HepG2 (cell line): Measurements from ENCODE around the gene CAMTA2. TPM values are rescaled to one million over a fixed set of nuclear protein-coding genes. Genes with fewer than 3 reads are reported as not detected.

Source experiments
- ARHGAP35 ChIP-seq: sonication (generic); formaldehyde crosslinking; IDR thresholded peaks from 2 replicates; pipeline ENCODE4 v1.9.0; 2022; ENCODE audit warnings: mild to moderate bottlenecking, inconsistent platforms, moderate library complexity, missing genetic modification reagents, borderline replicate concordance
- BCL3 ChIP-seq: sonication (generic); formaldehyde crosslinking; IDR thresholded peaks from 2 replicates; pipeline ENCODE4 v1.5.1; 2020; ENCODE audit warnings: mild to moderate bottlenecking, missing genetic modification reagents, moderate library complexity
- CEBPB ChIP-seq: IDR thresholded peaks from 2 replicates; pipeline ENCODE4 v1.6.1; 2011; ENCODE audit warnings: low read depth, low read length, improper control_type of control experiment, borderline replicate concordance
- DDIT3 ChIP-seq: sonication (generic); formaldehyde crosslinking; IDR thresholded peaks from 2 replicates; pipeline ENCODE4 v1.4.0; 2020; ENCODE audit warnings: mild to moderate bottlenecking, missing genetic modification reagents
- DMTF1 ChIP-seq: sonication (generic); formaldehyde crosslinking; IDR thresholded peaks from 2 replicates; pipeline ENCODE4 v1.4.0; 2020; ENCODE audit warnings: mild to moderate bottlenecking, missing genetic modification reagents
- ELF3 ChIP-seq: IDR thresholded peaks from 2 replicates; pipeline ENCODE4 v1.6.1; 2016; ENCODE audit warnings: missing genetic modification reagents, missing compliant biosample characterization
- GPBP1L1 ChIP-seq: sonication (generic); formaldehyde crosslinking; IDR thresholded peaks from 2 replicates; pipeline ENCODE4 v1.5.0; 2020; ENCODE audit warnings: mild to moderate bottlenecking, missing genetic modification reagents
- HDAC2 ChIP-seq: sonication (generic); formaldehyde crosslinking; IDR thresholded peaks from 2 replicates; pipeline ENCODE4 v1.4.0; 2020; ENCODE audit warnings: missing genetic modification reagents
- MBD4 ChIP-seq: IDR thresholded peaks from 2 replicates; pipeline ENCODE4 v1.6.1; 2012; ENCODE audit warnings: low read length, inconsistent platforms, borderline replicate concordance
- MEIS2 ChIP-seq: sonication (generic); formaldehyde crosslinking; IDR thresholded peaks from 2 replicates; pipeline ENCODE4 v1.9.0; 2021; ENCODE audit warnings: mild to moderate bottlenecking, missing genetic modification reagents
- MIXL1 ChIP-seq: IDR thresholded peaks from 2 replicates; pipeline ENCODE4 v1.6.1; 2016
- NAIF1 ChIP-seq: sonication (generic); formaldehyde crosslinking; IDR thresholded peaks from 2 replicates; pipeline ENCODE4 v1.5.0; 2020; ENCODE audit warnings: mild to moderate bottlenecking, missing genetic modification reagents, borderline replicate concordance
- POGZ ChIP-seq: sonication (generic); formaldehyde crosslinking; IDR thresholded peaks from 2 replicates; pipeline ENCODE4 v1.4.0; 2020; ENCODE audit warnings: mild to moderate bottlenecking, missing genetic modification reagents
- PRPF4 ChIP-seq: fragments of 200-400 bp; formaldehyde crosslinking; IDR thresholded peaks from 2 replicates; pipeline ENCODE4 v1.6.1; 2016; ENCODE audit warnings: low read length, low read depth; ENCODE audit not compliant: poor library complexity, severe bottlenecking
- SETDB1 ChIP-seq: sonication (generic); formaldehyde crosslinking; IDR thresholded peaks from 2 replicates; pipeline ENCODE4 v1.5.1; 2020; ENCODE audit warnings: missing genetic modification reagents, mild to moderate bottlenecking, borderline replicate concordance
- SP140L ChIP-seq: sonication (generic); formaldehyde crosslinking; IDR thresholded peaks from 2 replicates; pipeline ENCODE4 v1.4.0; 2020; ENCODE audit warnings: missing genetic modification reagents, borderline replicate concordance
- TGIF2 ChIP-seq: IDR thresholded peaks from 2 replicates; pipeline ENCODE4 v1.6.1; 2016; ENCODE audit warnings: control low read depth, missing compliant biosample characterization
- ZBTB33 ChIP-seq: sonication (generic); formaldehyde crosslinking; IDR thresholded peaks from 2 replicates; pipeline ENCODE4 v1.4.0; 2020; ENCODE audit warnings: missing genetic modification reagents
- ZMYM3 ChIP-seq: sonication (generic); formaldehyde crosslinking; IDR thresholded peaks from 2 replicates; pipeline ENCODE4 v1.5.1; 2020; ENCODE audit warnings: mild to moderate bottlenecking, missing genetic modification reagents
- ZNF496 ChIP-seq: sonication (generic); formaldehyde crosslinking; IDR thresholded peaks from 2 replicates; pipeline ENCODE4 v1.8.1; 2023; ENCODE audit warnings: mild to moderate bottlenecking, moderate library complexity, missing genetic modification reagents; ENCODE audit not compliant: insufficient replicate concordance
- ZNF572 ChIP-seq: sonication (generic); formaldehyde crosslinking; IDR thresholded peaks from 2 replicates; pipeline ENCODE4 v1.5.1; 2020; ENCODE audit warnings: mild to moderate bottlenecking, missing genetic modification reagents
- ZSCAN21 ChIP-seq: sonication (generic); formaldehyde crosslinking; IDR thresholded peaks from 2 replicates; pipeline ENCODE4 v1.8.0; 2022; ENCODE audit warnings: mild to moderate bottlenecking, missing genetic modification reagents, moderate library complexity, borderline replicate concordance
- ZSCAN25 ChIP-seq: sonication (generic); formaldehyde crosslinking; IDR thresholded peaks from 2 replicates; pipeline ENCODE4 v1.8.0; 2022; ENCODE audit warnings: mild to moderate bottlenecking, missing genetic modification reagents
- polyA plus RNA-seq, 8 experiments: library from polyadenylated mRNA; depleted of rRNA in 3 of 8; stranded (reverse) in 7 of 8; unstranded in 1 of 8; fragments of >200 nt; fragmentation: Illumina TruSeq in 4 of 8; extraction: Trizol in 4 of 8; gene quantifications; 2 replicates each; pipeline versions ENCODE4 v1.2.1 to v1.2.3, GENCODE V29; 2011 to 2016; ENCODE audit warnings: low read depth in 4 of 8, missing spikeins in 1 of 8, mixed read lengths in 1 of 8; ENCODE audit not compliant: insufficient read depth in 1 of 8
- total RNA-seq, 5 experiments: library from RNA; depleted of rRNA; stranded (reverse); fragments of >200 nt; fragmentation: Illumina TruSeq; extraction: Trizol; gene quantifications; 2 replicates each; pipeline ENCODE4 v1.2.3, GENCODE V29; 2016; ENCODE audit warnings: low read depth in 1 of 5

The CAMTA2 gene
- total and polyA plus RNA-seq, 2 of the 13 experiments (the other 11 are each of a cell fraction or from before 2014, with no cell fraction given), result 4.1 to 7.1 TPM

GRCh38 chr17:4966844-4967538 is 20.5 kb downstream of the CAMTA2 start (continued):
- TF ChIP-seq ZSCAN25 (CRISPR knock-in tag) (peak; percentile 46; the same call in 1 of the 2 replicates), ZNF572 (CRISPR knock-in tag) (0 out of 2 replicates have a peak, but pooled peaks have one; percentile 42), BCL3 (peak; percentile 75), SETDB1 (CRISPR knock-in tag) (no peak), ZBTB33 (CRISPR knock-in tag) (0 out of 2 replicates have a peak, but pooled peaks have one; percentile 8), ELF3 (no peak), PRPF4 (no peak), DMTF1 (no peak), MEIS2 (peak; percentile 13), MIXL1 (peak; percentile 35; the same call in 1 of the 2 replicates), SP140L (CRISPR knock-in tag) (no peak), DDIT3 (CRISPR knock-in tag) (no peak), HDAC2 (CRISPR knock-in tag) (peak; percentile 41; the same call in 1 of the 2 replicates), ZSCAN21 (no peak), GPBP1L1 (no peak), MBD4 (no peak), ZMYM3 (no peak; the same call in 1 of the 2 replicates), CEBPB (no peak), TGIF2 (CRISPR knock-in tag) (peak; percentile 20; the same call in 1 of the 2 replicates), NAIF1 (peak; percentile 75; the same call in 1 of the 2 replicates), POGZ (CRISPR knock-in tag) (no peak), ARHGAP35 (CRISPR knock-in tag) (0 out of 2 replicates have a peak, but pooled peaks have one; percentile 71), ZNF496 (CRISPR knock-in tag) (no peak)
